ENCODE measurements around the gene PRPF19.
A peak's percentile ranks its signal among the peaks of the same experiment; 100 is the strongest.
"Not testable (repeated sequence)": the region's sequence is repeated elsewhere in the genome, so short reads cannot be mapped to it uniquely, and the experiment has no call there.

PRPF19 gene

GRCh38 chr11:60912851-60913528 lies 6.6 kb upstream of the PRPF19 start:
- no peak for DNase-seq
- Histone ChIP-seq H3K9ac (ENCODE audit: low read length) (peak overlapping the region; percentile 69), H3K23ac (ENCODE audit: low read length) (no peak overlapping the region), H3K4me3 (ENCODE audit: low read length) (no peak overlapping the region), H2BK5ac (ENCODE audit: low read length) (no peak overlapping the region), H3K18ac (ENCODE audit: low read length) (peak overlapping the region; percentile 44), H3K4me1 (ENCODE audit: control insufficient read depth, low read depth, low read length) (peaks cover 9% of the 10 kb centered on the region), H3K4me2 (ENCODE audit: low read length) (no peak overlapping the region), H3K4ac (ENCODE audit: low read depth, low read length) (no peak overlapping the region), H3K79me2 (ENCODE audit: control insufficient read depth, insufficient read depth, low read length) (peaks cover 9% of the 10 kb centered on the region), H3K56ac (ENCODE audit: low read length) (peak overlapping the region; percentile 94), H2BK120ac (ENCODE audit: low read depth, low read length) (no peak overlapping the region), H2AK5ac (ENCODE audit: low read length) (no peak overlapping the region), H4K5ac (ENCODE audit: low read length) (no peak overlapping the region), H3K27me3 (ENCODE audit: insufficient read depth, low read length, poor library complexity) (no peaks in the 10 kb centered on the region), H3K79me1 (ENCODE audit: low read length) (peaks cover 6% of the 10 kb centered on the region), H3K36me3 (ENCODE audit: control insufficient read depth, insufficient read depth, low read length) (no peaks in the 10 kb centered on the region), H4K8ac (ENCODE audit: low read depth, low read length) (no peak overlapping the region), H3K27ac (ENCODE audit: low read depth, low read length) (peak overlapping the region; percentile 12), H2BK15ac (replicated peaks; ENCODE audit: low read depth) (no peak overlapping the region)
- WGBS (ENCODE audit: extremely low coverage, insufficient coverage, low lambda C conversion rate) = no CpG with 5 or more reads among the region's 22 CpGs

- Histone ChIP-seq H2BK120ac (ENCODE audit: low read depth, low read length) (no peak overlapping the region), H4K8ac (ENCODE audit: low read depth, low read length) (no peak overlapping the region), H3K27me3 (ENCODE audit: insufficient read depth, low read length, poor library complexity) (no peaks in the 10 kb centered on the region), H3K27ac (ENCODE audit: low read depth, low read length) (no peak overlapping the region), H2BK5ac (ENCODE audit: low read length) (no peak overlapping the region), H3K79me2 (ENCODE audit: control insufficient read depth, insufficient read depth, low read length) (peaks cover 8% of the 10 kb centered on the region), H4K5ac (ENCODE audit: low read length) (no peak overlapping the region), H3K4ac (ENCODE audit: low read depth, low read length) (no peak overlapping the region), H3K36me3 (ENCODE audit: control insufficient read depth, insufficient read depth, low read length) (no peaks in the 10 kb centered on the region), H3K23ac (ENCODE audit: low read length) (no peak overlapping the region), H3K9ac (ENCODE audit: low read length) (no peak overlapping the region), H3K4me3 (ENCODE audit: low read length) (no peak overlapping the region), H3K18ac (ENCODE audit: low read length) (no peak overlapping the region), H3K4me2 (ENCODE audit: low read length) (no peak overlapping the region), H2BK15ac (replicated peaks; ENCODE audit: low read depth) (no peak overlapping the region), H2AK5ac (ENCODE audit: low read length) (no peak overlapping the region), H3K56ac (ENCODE audit: low read length) (peak overlapping the region; percentile 62), H3K79me1 (ENCODE audit: low read length) (peaks cover 5% of the 10 kb centered on the region), H3K4me1 (ENCODE audit: control insufficient read depth, low read depth, low read length) (peaks cover 7% of the 10 kb centered on the region)
- WGBS (ENCODE audit: extremely low coverage, insufficient coverage, low lambda C conversion rate) = no CpG with 5 or more reads among the region's 12 CpGs
- DNase-seq = no peak
Observed at GRCh38 chr11:60912223-60912850, 6.0 kb upstream of the PRPF19 start.

GRCh38 chr11:60910711-60911380 lies 4.5 kb upstream of the PRPF19 start:
- Histone ChIP-seq H3K79me2 (ENCODE audit: control insufficient read depth, insufficient read depth, low read length) (peaks cover 3% of the 10 kb centered on the region), H2AK5ac (ENCODE audit: low read length) (no peak overlapping the region), H2BK15ac (replicated peaks; ENCODE audit: low read depth) (no peak overlapping the region), H3K23ac (ENCODE audit: low read length) (no peak overlapping the region), H3K9ac (ENCODE audit: low read length) (no peak overlapping the region), H3K4ac (ENCODE audit: low read depth, low read length) (no peak overlapping the region), H3K4me2 (ENCODE audit: low read length) (no peak overlapping the region), H2BK5ac (ENCODE audit: low read length) (no peak overlapping the region), H3K27me3 (ENCODE audit: insufficient read depth, low read length, poor library complexity) (no peaks in the 10 kb centered on the region), H3K18ac (ENCODE audit: low read length) (no peak overlapping the region), H3K36me3 (ENCODE audit: control insufficient read depth, insufficient read depth, low read length) (no peaks in the 10 kb centered on the region), H4K5ac (ENCODE audit: low read length) (no peak overlapping the region), H4K8ac (ENCODE audit: low read depth, low read length) (no peak overlapping the region), H3K4me3 (ENCODE audit: low read length) (no peak overlapping the region), H3K4me1 (ENCODE audit: control insufficient read depth, low read depth, low read length) (peaks cover 3% of the 10 kb centered on the region), H3K27ac (ENCODE audit: low read depth, low read length) (no peak overlapping the region), H2BK120ac (ENCODE audit: low read depth, low read length) (no peak overlapping the region), H3K56ac (ENCODE audit: low read length) (no peak overlapping the region), H3K79me1 (ENCODE audit: low read length) (no peaks in the 10 kb centered on the region)
- peak; percentile 25 for DNase-seq
- WGBS (ENCODE audit: extremely low coverage, insufficient coverage, low lambda C conversion rate) = no CpG with 5 or more reads among the region's 5 CpGs

- Histone ChIP-seq H2AK5ac (ENCODE audit: low read length) (no peak overlapping the region), H3K4me1 (ENCODE audit: control insufficient read depth, low read depth, low read length) (peaks cover 1% of the 10 kb centered on the region), H3K27ac (ENCODE audit: low read depth, low read length) (no peak overlapping the region), H3K36me3 (ENCODE audit: control insufficient read depth, insufficient read depth, low read length) (no peaks in the 10 kb centered on the region), H3K79me1 (ENCODE audit: low read length) (no peaks in the 10 kb centered on the region), H3K56ac (ENCODE audit: low read length) (no peak overlapping the region), H3K18ac (ENCODE audit: low read length) (no peak overlapping the region), H2BK120ac (ENCODE audit: low read depth, low read length) (no peak overlapping the region), H3K79me2 (ENCODE audit: control insufficient read depth, insufficient read depth, low read length) (peaks cover 9% of the 10 kb centered on the region), H3K27me3 (ENCODE audit: insufficient read depth, low read length, poor library complexity) (no peaks in the 10 kb centered on the region), H3K4me2 (ENCODE audit: low read length) (no peak overlapping the region), H3K4ac (ENCODE audit: low read depth, low read length) (no peak overlapping the region), H4K5ac (ENCODE audit: low read length) (no peak overlapping the region), H2BK15ac (replicated peaks; ENCODE audit: low read depth) (no peak overlapping the region), H4K8ac (ENCODE audit: low read depth, low read length) (no peak overlapping the region), H3K9ac (ENCODE audit: low read length) (no peak overlapping the region), H2BK5ac (ENCODE audit: low read length) (no peak overlapping the region), H3K23ac (ENCODE audit: low read length) (no peak overlapping the region), H3K4me3 (ENCODE audit: low read length) (no peak overlapping the region)
- no CpG with 5 or more reads among the region's 3 CpGs for WGBS (ENCODE audit: extremely low coverage, insufficient coverage, low lambda C conversion rate)
- no peak for DNase-seq
Observed at GRCh38 chr11:60910281-60910687, 3.9 kb upstream of the PRPF19 start.

- H3K79me1 ChIP-seq (ENCODE audit: low read length); H3K56ac ChIP-seq (ENCODE audit: low read length); H3K36me3 ChIP-seq (ENCODE audit: control insufficient read depth, insufficient read depth, low read length); H4K8ac ChIP-seq (ENCODE audit: low read depth, low read length); H3K18ac ChIP-seq (ENCODE audit: low read length); H2AK5ac ChIP-seq (ENCODE audit: low read length); H3K9ac ChIP-seq (ENCODE audit: low read length); H2BK120ac ChIP-seq (ENCODE audit: low read depth, low read length); H3K27me3 ChIP-seq (ENCODE audit: insufficient read depth, low read length, poor library complexity); H2BK15ac ChIP-seq (replicated peaks; ENCODE audit: low read depth); DNase-seq; H3K4ac ChIP-seq (ENCODE audit: low read depth, low read length); H2BK5ac ChIP-seq (ENCODE audit: low read length); H3K4me1 ChIP-seq (ENCODE audit: control insufficient read depth, low read depth, low read length); H3K27ac ChIP-seq (ENCODE audit: low read depth, low read length); H3K4me2 ChIP-seq (ENCODE audit: low read length); H3K4me3 ChIP-seq (ENCODE audit: low read length); H4K5ac ChIP-seq (ENCODE audit: low read length); H3K23ac ChIP-seq (ENCODE audit: low read length): not testable (repeated sequence)
- H3K79me2 ChIP-seq (ENCODE audit: control insufficient read depth, insufficient read depth, low read length) = peaks cover 14% of the 10 kb centered on the region
- WGBS (ENCODE audit: extremely low coverage, insufficient coverage, low lambda C conversion rate) = no CpG with 5 or more reads among the region's 3 CpGs
Observed at GRCh38 chr11:60909680-60910280, 3.4 kb upstream of the PRPF19 start.
